NCI-H1092 (cell line): Measurements from ENCODE around the gene MAPKAP1.

Experiments
- DNase-seq: peaks from one replicate; lab custom pipeline; 2025; lab: John Stamatoyannopoulos, UW

MAPKAP1 gene

DNA sequence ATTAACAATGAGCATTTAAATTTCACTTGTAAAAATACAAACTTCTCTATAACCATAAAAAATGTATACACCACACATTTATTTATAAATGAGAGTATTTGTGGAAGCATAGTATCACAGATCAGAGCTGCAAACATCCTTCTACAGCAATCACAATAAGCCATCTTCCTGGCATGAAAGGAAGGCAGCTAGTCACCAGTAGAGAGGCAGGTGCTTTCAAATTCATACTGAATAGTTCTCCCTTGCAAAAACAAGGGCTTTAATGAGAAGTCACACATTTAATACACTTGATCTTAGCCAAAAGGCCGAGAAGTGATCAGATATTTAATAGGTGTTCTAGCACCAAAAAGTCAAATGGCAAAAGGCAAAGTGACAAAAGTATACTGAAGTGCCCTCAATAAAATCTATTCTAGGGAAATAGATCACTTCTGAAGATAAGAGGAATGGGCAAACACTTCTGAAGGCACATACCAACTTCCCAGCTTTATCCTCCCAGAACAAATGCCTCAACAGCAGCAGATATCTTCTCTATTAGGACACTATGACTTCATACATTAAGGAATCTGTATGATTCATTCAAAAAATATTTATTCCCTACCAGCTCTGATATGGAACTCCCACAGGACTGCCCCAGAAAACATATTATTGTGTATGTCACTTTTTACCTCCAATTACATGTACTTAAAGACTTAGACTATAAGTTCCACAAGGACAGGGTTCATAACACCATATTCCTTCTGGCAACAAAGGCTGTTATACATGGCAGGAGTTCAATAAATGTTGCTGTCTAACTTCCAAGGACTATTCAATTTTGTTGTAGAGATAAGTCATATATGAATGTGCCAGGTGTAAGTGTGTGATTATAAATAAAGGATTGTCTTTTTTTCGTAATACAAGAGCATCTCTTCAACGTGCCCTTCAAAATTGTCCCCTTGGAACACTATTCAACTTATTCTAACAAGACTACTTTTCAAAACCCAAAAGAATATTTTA, 31.7 kb downstream of the MAPKAP1 start:
- no peak for DNase-seq

DNA sequence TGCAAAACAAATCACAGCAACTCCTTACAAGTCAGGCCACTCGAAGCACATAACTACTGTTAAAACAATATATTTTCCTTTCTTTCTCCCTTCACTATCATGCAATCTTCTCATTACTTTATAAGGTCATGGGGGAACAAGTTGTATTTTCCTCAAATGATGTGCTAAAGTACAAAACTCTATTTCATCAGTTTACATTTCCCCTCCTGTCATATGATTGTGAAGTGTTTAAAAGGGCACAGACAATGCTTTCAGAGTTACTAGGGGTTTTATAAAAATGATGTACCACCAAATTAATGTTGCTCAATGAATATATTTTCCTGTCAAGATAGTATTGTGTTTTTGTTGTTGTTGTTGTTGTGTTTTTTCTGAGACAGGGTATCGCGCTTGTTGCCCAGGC, 34.1 kb downstream of the MAPKAP1 start:
- DNase-seq = no peak

DNA sequence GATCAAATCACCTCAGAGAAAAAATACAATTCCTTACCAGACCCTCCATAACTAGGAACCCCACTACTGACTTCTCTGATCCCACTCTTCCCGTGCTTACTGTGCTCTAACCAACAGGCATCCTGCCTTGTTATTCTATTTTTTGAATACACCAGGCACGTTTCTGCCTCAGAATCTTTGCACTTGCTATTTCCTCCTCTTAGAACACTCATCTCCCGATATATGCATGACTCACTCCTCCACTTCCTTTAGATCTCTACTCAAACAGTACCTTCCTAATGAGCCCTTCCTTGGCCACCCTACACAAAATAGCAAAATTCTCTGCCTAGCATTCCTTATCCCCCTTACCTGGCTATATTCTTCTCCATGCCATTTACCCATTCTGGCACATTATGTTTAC, 43.9 kb downstream of the MAPKAP1 start:
- DNase-seq = no peak

DNA sequence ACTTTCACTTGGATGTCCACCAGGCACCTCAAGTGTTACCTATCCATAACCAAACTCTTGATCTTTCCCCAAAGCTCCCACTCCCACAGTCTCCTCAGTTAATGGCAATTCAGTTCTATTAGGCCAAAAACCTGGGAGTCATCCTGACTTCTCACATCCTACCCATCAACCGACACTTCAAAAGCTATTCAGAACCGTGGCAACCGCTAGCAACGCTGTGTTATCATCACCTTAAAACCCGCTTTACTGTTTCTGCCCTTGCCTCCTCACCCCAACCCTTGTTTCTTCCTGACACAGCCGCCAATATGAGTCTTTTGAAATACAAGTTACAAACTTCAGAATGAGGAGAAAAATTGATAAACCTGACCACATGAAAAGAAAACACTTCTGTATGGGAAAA, 46.5 kb downstream of the MAPKAP1 start:
- no peak for DNase-seq

DNA sequence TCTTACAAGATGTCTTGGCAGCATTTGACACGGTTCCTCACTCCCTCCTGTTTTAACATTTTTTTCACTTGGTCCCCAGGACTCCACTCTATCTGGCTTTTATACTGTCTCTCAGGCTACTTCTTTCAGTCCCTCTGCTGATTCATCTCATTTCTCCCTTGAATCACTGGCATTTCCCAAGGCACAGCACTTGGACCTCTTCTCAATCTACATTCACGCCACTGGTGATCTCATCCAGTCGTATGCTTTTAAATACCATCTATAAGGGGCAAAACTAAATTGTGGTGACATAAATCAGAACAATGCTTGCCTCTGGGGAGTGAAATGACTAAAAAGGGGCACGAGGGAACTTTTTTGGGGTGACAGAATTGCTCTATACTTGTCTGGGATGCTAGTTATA, 47.1 kb downstream of the MAPKAP1 start:
- DNase-seq = no peak

DNA sequence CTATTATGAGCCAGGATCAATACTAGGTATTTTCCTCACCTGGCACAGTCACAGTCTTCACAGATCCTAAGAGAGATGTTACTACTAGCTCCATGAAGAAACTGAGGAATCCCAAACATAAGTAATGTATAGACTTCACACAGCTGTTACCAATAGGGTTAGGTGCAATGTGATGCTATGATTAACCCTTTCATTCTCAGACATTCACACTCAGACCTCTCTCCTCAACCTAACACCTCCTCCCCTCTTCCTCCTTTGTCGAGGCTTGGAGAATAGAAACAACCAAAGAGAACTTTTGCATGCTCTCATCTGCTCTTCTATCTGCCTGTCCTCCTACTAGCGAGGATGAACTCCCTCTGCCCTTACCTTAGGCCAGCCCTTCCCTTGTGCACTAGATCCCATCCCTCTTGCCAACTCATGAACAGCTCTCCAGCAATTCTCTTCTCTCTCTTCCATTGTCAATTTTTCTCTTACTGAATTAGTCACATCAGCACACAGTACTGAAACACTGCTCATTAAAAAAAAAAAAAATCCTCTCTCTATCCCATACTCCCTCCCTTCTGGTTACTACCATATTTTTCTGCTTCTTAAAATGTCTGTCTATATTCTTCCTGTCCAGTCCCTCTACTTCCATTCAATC, 47.7 kb downstream of the MAPKAP1 start:
- DNase-seq = no peak

DNA sequence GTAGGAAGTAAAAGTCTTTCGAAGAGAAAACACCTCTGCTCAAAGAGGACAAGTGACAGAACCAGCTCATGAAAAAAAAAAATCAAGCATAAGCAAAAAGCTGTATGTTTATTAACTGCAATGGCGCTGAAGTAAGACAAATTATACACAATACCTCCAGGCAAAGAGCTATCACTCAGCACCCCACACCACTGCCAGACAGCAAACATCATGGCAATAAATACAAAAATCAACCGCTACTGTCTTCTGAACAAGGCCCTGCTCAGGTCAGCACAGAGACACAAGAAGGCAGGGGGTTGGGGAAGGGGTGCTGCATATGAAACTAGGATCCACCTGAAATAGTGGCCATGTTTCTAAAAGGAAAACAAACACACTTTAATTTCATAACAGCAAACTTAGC, 50.4 kb downstream of the MAPKAP1 start:
- no peak for DNase-seq

DNA sequence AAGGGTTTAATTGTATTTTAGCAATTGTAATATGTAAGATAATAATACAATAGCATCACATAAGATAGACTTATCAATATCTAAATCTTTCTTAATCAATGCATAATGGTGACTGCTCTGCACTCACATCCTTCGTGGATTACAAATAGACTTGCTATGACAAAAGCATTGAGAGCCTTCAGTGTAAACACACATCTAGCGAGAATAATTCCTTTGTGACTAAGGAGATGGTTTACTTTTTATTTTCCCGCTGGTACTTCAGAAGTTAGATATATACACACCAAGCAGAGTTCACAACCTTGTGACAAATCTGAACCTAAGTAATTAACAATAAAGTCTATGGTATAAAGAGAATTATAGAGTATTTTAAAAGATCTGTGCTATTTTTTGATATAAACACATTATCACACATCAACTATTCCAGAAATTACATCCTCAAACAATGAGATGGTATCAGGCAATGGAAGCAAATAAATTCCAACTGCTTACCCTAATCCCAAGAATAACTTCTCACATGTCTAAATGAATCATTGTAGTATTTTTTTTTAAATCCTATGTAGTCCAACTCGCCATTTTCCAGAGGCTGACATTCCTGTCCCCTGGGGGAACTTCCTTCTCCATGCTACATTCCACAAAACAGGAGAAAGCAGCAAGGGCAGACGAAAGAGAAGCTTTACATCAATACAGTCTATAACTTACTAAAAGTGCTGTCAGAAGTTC, 51.2 kb downstream of the MAPKAP1 start:
- DNase-seq = no peak

DNA sequence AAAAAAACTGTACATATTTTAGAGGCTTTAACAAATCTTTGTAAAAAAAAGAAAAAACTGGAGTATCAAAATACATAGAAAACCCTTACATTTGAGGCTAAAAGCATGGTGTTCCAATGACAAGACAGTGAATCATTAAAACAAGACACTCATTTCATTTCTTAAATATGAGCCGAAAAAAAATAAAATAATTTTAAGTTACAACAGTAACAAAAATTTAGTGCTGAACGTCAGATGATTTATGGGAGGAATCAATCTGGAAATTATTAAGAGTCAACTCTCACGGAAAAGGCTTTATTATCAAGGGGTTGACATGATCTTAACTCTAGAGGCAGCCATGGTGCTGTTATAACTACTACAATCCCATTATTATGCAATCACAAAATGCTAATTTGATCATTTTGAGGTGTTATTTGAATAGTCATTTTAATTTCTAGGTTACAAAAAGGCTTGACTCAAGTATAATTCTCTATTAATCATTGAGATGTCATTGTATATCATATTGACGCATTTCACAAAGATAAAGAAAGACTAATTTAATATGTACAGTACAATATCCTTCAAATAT, 51.9 kb downstream of the MAPKAP1 start:
- no peak for DNase-seq

DNA sequence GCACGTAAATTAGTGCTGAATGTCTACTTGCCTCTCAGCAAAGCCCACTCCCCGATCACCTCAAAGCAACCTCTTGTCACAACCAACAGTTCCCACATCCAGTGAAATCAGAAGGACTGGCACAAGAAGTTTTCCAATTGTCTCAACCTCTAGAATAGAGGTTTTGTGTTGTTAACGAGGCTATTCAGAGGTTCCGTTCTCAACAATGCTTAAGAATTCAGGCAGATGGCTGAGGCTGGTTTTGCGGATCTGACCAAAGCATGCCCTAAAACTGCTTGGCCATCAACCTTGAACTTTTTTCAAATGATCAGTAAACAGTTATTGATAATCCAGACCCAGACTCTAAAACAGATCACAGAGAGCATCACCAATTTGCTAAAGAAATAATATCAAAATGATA, 52.9 kb downstream of the MAPKAP1 start:
- DNase-seq = no peak

DNA sequence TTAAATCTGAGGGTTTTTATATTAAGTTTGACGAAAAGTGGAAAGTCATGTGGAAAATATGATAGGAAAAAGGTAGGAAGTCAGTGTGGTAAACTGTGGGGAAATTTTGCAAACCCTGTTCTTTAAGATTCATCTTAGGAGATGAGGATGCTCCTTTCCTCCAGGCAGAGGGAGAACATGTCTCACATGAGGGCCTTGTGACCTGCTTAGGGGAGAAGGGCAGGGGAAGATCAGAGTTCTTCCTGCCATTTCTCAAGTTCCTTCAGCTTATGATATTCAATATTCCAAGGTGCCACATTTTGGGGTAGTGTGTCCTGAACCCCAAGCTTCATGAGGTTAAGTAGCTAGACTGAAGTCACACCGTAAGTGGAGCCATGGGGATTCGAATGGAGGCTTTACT, 53.7 kb downstream of the MAPKAP1 start:
- DNase-seq = no peak

DNA sequence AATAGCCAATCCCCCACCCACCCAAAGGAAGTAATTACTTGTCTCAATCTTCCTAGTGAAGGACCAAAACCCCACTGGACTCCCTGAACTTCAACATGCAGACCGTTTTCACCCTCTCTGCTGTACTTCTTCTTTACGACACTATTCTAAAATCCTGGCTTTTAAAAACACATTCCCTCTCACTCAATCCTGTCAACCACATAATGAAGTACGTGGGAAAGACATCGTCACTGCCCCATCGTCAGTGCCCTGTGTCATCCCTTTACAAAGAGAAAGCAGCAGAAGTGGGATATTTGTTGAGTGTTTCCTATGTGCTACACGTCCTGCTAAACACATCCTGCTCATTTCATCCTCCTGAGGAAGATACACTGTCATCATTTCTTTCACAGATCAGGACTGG, 54.2 kb downstream of the MAPKAP1 start:
- no peak for DNase-seq

DNA sequence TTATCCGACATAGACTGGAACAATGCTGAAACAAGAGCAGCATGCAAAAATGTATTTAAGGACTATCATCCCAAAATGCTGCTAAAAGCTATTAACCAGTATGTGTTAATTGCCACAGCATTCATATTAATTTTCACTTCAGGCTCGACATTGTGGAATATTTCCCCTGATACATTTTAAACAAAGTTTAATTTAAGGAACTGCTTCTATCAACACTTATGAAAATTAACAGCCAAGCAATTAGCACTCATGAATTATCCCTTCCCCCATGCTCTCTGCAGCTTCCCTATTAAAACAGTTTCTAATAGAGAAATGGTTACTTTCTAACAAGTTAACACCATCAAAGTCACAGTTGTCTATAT, 54.8 kb downstream of the MAPKAP1 start:
- no peak for DNase-seq

DNA sequence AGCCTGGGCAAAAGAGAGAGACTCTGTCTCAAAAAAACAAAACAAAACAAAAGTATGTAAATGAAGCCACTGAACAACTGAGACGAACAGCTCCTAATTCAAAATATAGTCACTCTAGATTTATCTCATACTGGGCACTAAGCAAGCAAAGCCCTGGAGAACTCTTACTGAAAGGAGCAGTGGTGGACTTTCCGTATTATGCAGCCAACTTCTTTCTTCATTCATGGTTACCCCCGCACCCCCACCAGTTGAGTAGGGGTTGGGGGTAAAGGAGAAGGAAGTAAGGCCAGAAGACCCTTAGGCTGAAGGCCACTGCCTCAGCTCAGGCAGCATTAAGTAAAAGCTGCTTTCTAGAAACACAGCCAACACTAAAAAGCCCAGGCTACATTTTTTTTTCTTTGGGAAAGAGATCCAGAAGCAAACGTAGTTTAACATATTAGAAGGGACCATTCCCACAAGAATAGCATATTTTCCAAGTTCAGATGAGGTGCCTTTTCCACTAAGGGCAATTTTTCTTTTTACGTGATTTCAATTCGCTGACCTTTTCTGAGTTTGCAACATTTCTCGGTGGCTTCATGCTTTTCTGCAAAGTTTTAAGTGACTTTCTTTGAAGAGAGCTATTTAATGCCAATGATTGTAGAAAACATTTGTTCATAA, 55.3 kb downstream of the MAPKAP1 start:
- DNase-seq = no peak

DNA sequence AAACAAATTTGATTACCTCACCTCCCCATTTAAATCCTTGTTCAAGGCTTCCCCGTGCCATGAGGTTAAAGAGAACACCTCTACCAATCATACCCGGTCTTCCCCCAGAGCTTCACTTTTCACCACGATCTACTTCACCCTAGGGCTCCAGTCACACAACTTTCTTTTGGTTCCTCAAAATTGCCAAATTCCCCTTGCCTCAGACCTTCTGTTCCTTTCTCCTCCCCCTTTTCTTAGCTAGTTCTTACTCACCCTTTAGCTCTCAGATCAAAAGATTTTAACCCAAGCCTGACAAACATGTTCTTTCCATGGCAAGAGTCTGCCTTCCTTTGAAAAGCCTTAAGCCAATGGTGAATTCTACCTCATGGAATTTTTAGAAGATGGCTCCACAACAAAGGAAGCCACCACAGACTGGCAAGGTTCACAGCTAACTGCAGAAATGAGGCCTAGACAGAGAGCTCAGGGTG, 56.7 kb downstream of the MAPKAP1 start:
- no peak for DNase-seq

DNA sequence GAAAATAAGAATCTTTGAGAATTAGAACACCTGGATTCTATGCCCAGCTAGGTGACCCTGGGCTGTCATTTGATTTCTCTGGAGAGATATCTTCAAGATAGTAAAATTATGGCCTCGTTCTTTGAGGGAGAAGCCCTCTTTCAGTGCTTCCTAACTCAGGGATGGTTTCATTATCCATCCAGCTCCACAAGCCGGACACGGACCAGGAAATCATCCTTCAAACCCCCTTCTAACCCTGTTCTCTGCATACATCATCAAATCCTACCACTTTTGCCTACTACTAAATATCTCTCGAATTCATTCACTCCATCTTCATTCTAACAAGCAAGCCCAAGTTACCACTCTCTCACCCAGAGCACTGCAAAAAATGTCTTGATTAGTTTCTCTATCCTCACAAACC, 57.2 kb downstream of the MAPKAP1 start:
- DNase-seq = no peak

DNA sequence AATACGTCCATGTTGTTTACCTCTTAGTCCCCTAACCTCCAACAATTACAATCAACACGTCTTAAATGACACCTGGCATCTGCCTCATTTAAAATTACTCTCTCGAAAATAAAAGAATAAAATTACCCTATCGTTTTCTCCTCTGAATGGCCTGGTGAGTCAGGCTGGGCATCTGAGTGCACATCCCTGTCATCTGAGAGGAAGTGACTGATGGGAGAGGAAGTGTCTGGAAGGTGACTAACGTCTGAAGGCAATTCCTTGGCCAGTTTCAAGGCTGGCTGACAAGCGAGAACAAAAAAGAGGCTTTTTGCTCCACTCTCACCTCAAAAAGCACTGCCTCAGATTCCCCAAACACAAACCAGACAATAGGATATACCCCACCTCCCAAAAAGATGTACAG, 57.7 kb downstream of the MAPKAP1 start:
- DNase-seq = no peak

DNA sequence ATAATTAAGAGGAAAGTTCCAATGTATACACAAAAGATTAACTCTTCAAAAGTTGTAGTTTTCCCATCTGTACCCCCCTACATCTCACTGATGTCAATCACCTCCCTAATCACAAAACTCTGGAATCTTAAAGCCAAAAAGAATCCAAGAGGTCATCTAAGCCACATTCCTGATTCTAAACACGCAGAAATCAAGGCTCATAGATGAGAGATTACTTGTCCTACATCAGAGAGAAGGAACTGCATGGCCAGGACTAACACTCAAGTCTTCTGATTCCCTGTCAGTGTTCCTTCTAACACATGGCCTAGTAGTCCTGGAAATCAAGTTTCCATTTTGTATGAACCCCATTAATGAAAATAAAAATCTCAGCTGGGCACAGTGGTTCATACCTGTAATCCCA, 58.7 kb downstream of the MAPKAP1 start:
- DNase-seq = no peak

DNA sequence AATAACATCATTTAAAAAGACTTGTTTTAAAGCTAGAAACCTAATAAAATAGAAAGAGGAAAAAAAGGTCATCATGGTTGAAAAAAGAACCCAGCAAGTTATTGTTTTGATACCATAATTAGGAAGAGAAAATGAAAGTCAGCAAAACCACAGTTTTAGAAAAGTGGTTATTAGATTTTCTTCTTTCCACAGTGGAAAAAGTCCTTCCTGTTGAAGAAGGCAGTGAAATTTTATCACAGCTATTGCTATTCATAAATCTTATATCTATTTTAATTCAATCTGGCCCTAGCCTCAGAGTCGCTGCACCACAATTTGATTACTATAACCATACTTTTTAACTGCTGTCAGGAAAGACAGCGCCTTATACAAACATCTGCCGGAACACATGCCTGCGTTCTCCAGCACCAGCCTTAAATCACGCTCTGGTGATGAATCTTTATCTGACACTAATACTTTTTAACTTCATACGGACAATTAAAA, 60.3 kb downstream of the MAPKAP1 start:
- no peak for DNase-seq

DNA sequence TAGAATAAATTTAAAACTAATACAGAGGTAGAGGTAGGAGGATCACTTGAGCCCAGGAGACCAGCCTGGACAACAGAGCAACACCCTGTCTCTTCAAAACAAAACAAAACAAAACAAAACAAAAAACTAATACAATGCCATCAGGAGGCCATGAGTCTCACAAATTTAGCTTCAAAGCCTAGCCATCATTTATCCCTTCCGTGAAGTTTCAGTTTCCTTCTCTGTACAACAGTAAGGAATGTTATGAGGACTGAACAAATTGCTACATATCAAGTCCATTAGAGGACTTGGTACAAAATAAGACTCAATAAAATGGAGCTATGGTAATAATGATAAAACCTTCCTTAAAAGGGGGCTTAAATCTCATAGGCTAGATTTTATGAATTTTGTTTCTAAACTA, 60.8 kb downstream of the MAPKAP1 start:
- no peak for DNase-seq

DNA sequence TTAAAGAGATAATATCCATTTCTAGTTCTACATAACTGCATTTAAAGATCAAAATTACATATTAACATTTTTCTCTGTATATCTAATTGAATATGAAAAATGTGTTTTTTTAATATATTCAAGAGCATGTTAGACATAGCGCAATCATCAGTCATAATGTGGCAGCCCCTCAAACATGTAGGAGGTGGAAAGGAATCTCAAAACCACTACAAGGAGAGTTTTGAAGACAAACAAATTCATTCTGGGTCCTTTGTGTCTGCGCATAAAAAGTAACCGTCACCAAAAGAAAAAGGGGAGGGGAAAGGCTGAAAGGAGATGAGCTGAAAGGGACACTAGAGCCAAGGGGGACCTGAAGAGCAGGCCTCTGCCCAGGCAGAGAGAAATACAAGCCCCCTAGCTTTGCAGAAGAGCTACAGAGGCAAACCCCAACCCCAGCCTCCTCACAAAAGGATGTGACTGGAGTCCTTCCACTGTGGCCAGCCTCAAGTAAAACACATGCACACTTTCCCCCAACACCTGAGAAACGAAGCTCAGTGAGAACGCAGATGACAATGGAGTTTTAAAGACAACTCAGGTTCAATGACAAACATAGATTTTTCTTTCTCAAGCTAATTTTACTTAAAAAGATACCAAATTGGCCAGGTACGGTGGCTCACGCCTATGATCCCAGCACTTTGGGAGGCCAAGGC, 62.0 kb downstream of the MAPKAP1 start:
- DNase-seq = no peak
